ENCODE results near the gene MMP23B.

- TF ChIP-seq REST (IDR thresholded peaks at IDR 0.05; ENCODE audit: low read depth) (no peak), YY1 (IDR thresholded peaks at IDR 0.05; ENCODE audit: low read depth) (no peak), EP300 (IDR thresholded peaks at IDR 0.05; ENCODE audit: borderline replicate concordance) (no peak), TEAD4 (IDR thresholded peaks at IDR 0.05) (no peak), EGR1 (IDR thresholded peaks at IDR 0.05) (no peak), CREB1 (IDR thresholded peaks at IDR 0.05; ENCODE audit: low read depth) (no peak), TCF12 (IDR thresholded peaks at IDR 0.05; ENCODE audit: low read depth) (no peak)
These were observed 3.9 kb upstream of the MMP23B start for GRCh38 chr1:1627829-1628753.

All from Ishikawa (cell line).